Measurements from ENCODE around the gene CCND1. TPM values are rescaled to one million over a fixed set of nuclear protein-coding genes. Genes with fewer than 3 reads are reported as not detected.

Gene CCND1
- total and polyA plus RNA-seq, 7 donors: 7.7 to 56.8 (median 15.0) TPM

GRCh38 chr11:69601011-69601975 is 39.7 kb upstream of the CCND1 start:
- WGBS, 2 donors: 69 to 78% methylated on average over 12 of the region's 12 CpGs

DNA sequence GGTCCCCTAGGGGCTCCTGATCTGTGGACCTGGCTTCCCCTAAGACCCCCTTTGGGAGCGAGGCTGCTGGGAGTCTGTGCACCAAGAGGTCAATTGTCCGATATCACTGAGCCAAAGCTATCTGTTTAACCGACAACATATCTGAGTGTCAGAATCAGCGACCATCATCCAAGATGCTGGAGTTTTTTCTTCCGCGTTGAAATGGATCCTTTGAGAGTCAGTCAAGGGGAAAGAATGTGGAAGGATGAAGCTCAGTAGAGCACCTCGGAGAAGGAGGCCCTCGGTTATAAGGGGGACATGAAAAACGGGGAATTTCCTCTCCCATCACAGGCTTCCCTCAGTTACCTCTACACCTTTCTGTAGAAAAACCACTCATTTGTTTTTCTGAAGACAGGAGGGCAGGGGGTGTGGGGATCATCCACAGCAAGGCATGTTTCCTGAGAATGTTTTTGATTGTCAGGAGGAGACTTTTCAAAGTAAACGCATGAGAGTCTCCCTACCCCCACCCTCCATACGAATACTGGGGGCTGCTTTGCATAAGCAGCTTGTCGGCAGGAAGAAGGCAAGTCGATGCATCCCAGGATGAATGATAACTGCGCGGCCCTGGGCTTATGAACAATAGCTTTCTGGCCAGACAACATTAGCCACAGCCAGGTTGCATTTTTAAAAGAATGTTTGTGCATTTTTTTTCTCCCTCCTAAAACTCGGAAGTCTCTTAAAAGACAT is 37.7 kb upstream of the CCND1 start:
- Histone ChIP-seq H3K27me3 (no peaks in the 10 kb centered on the region), H3K9me3 (no peaks in the 10 kb centered on the region), H3K27ac (no peak overlapping the region), H3K36me3 (no peaks in the 10 kb centered on the region), H3K4me1 (no peaks in the 10 kb centered on the region), H3K4me3 (no peak overlapping the region)
- intact Hi-C loops (cut with DNase I): no loop called here
- no peak for TF ChIP-seq EP300 (IDR thresholded peaks at IDR 0.05)
- DNase-seq: no peak
- 74 to 85% methylated on average over 16 of the region's 16 CpGs for whole genome bisulfite sequencing, 2 donors

More at GRCh38 chr11:69601011-69601975, 39.7 kb upstream of the CCND1 start:
- no peak overlapping the region for H3K4me3 ChIP-seq
- H3K36me3 ChIP-seq: no peaks in the 10 kb centered on the region
- no peaks in the 10 kb centered on the region for H3K27me3 ChIP-seq
- H3K9me3 ChIP-seq: no peaks in the 10 kb centered on the region
- no peak overlapping the region for H3K27ac ChIP-seq
- DNase-seq: no peak
- H3K4me1 ChIP-seq: no peaks in the 10 kb centered on the region
- intact Hi-C loops (cut with DNase I): no loop called here
- TF ChIP-seq POLR2AphosphoS5 (IDR thresholded peaks at IDR 0.05): no peak
- TF ChIP-seq CTCF (IDR thresholded peaks at IDR 0.05): no peak
- TF ChIP-seq EP300 (IDR thresholded peaks at IDR 0.05): no peak
- no peak for TF ChIP-seq POLR2A (IDR thresholded peaks at IDR 0.05)

DNA sequence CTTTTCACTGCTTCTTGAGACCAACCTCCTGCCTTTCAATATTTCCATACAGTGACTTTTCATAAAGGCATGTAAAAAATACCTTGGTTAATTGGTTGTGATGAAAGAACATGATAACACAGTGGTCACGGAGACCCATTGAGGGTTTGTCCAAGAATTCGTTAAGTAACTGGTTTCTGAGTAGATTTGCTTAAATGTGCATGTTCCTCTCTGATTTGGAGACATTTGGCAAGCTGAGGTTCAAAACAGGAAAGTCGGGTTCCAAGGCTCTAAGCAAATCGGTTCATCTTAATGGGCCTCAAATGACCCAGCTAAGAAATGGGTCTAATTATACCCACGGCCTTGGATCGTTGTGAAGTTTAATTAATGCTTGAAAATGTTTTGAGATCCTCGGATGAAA is 36.9 kb upstream of the CCND1 start:
- intact Hi-C loops (cut with DNase I): no loop called here
- Histone ChIP-seq H3K27ac (no peak overlapping the region), H3K4me1 (no peaks in the 10 kb centered on the region), H3K36me3 (no peaks in the 10 kb centered on the region), H3K4me3 (no peak overlapping the region), H3K27me3 (no peaks in the 10 kb centered on the region), H3K9me3 (peaks cover 0 to 2% (median 0%) of the 10 kb centered on the region in 4 donors)
- whole genome bisulfite sequencing, 2 donors: 82 to 91% methylated on average over 7 of the region's 7 CpGs
- TF ChIP-seq POLR2A (IDR thresholded peaks at IDR 0.05) (no peak), POLR2AphosphoS5 (IDR thresholded peaks at IDR 0.05) (no peak), EP300 (IDR thresholded peaks at IDR 0.05) (no peak), CTCF (IDR thresholded peaks at IDR 0.05) (no peak)
- DNase-seq: no peak

DNA sequence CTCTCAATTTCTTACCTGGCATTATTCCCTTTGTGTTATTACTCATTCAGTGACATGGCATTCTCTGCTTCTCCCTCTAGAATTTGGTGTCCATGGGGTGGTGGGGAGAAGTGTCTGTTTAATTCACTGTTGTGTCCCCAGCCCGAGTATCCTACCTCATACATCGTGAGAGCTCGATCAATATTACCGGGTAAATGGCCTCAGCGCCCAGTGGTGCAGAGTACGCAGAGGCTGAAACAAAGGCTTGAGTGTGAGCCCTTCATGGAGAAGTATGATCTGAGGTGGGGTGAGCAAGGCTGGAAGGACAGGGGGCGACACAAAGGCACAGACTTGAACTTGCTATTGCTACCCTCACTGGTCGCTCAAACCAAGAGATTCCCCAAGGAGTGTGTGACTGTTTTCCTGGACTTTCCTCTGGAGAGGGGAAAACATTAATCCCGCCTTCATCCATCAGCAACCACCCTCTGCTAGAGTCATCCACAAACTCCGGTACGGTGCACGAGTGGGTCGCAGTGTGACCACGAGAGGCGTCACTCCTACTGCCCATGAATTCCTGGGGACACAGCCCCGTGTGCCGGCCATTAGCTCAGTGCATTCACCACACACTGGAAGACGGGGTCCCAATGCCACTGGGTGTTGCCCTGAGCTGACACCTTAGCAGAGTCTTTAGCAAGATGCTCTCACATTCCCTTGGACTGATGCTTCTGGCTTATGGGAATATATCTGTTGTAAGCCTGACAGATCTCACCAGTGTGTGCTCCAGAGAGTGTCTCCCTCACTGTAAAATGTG is 35.0 kb upstream of the CCND1 start:
- intact Hi-C loops (cut with DNase I): no loop called here
- Histone ChIP-seq H3K36me3 (no peaks in the 10 kb centered on the region), H3K27me3 (no peaks in the 10 kb centered on the region), H3K27ac (no peak overlapping the region), H3K4me1 (no peaks in the 10 kb centered on the region), H3K4me3 (no peak overlapping the region), H3K9me3 (peaks cover 0 to 10% (median 0%) of the 10 kb centered on the region in 4 donors)
- DNase-seq: no peak
- WGBS, 2 donors: 90 to 94% methylated on average over 18 of the region's 18 CpGs
- TF ChIP-seq POLR2A (IDR thresholded peaks at IDR 0.05) (no peak), POLR2AphosphoS5 (IDR thresholded peaks at IDR 0.05) (no peak), EP300 (IDR thresholded peaks at IDR 0.05) (no peak), CTCF (IDR thresholded peaks at IDR 0.05) (no peak)
